ENCODE results near the gene MRPL51. TPM values are rescaled to one million over a fixed set of nuclear protein-coding genes. Genes with fewer than 3 reads are reported as not detected.

The MRPL51 gene
- total RNA-seq, 2 donors from 2014 or later = 36.6 to 42.2 TPM

Other genes with a start within 250 kb of the MRPL51 start
- not detected for gene PLEKHG6, start 182.6 kb downstream of the MRPL51 start, total RNA-seq
- gene TNFRSF1A, start 151.2 kb downstream of the MRPL51 start, total RNA-seq = 10 to 100 TPM; 22.4 to 23.0 TPM
- 1 to 10 TPM; 2.1 to 2.8 TPM for gene SCNN1A, start 117.7 kb downstream of the MRPL51 start, total RNA-seq
- 1 to 10 TPM in 1 of 2 donors, under 1 TPM in 1; 0.47 to 1.4 TPM for gene LTBR, start 109.1 kb downstream of the MRPL51 start, total RNA-seq
- gene CD27, start 48.3 kb downstream of the MRPL51 start, total RNA-seq = 10 to 100 TPM; 66.7 to 76.1 TPM
- 10 to 100 TPM; 19.6 to 23.1 TPM for gene TAPBPL, start 41.2 kb downstream of the MRPL51 start, total RNA-seq
- 10 to 100 TPM; 33.1 to 38.5 TPM for gene VAMP1, start 22.6 kb downstream of the MRPL51 start, total RNA-seq
- gene NCAPD2, start 840 bp upstream of the MRPL51 start, total RNA-seq = 10 to 100 TPM; 16.9 to 24.3 TPM
- 100 to 1,000 TPM; 640 to 695 TPM for gene GAPDH, start 41.3 kb upstream of the MRPL51 start, total RNA-seq
- 10 to 100 TPM; 29.3 to 37.3 TPM for gene IFFO1, start 62.8 kb upstream of the MRPL51 start, total RNA-seq
- 100 to 1,000 TPM in 1 of 2 donors, 10 to 100 TPM in 1; 90.0 to 122 TPM for gene NOP2, start 75.0 kb upstream of the MRPL51 start, total RNA-seq
- 100 to 1,000 TPM; 461 to 574 TPM for gene CHD4, start 114.1 kb upstream of the MRPL51 start, total RNA-seq
- 1 to 10 TPM; 2.9 to 8.1 TPM for gene LPAR5, start 142.7 kb upstream of the MRPL51 start, total RNA-seq
- gene ACRBP, start 154.2 kb upstream of the MRPL51 start, total RNA-seq = 10 to 100 TPM in 1 of 2 donors, 1 to 10 TPM in 1; 3.4 to 90.0 TPM
- 10 to 100 TPM; 28.1 to 29.3 TPM for gene ING4, start 169.9 kb upstream of the MRPL51 start, total RNA-seq
- 10 to 100 TPM; 62.9 to 66.3 TPM for gene ZNF384, start 196.1 kb upstream of the MRPL51 start, total RNA-seq
- 1 to 10 TPM; 1.3 to 1.9 TPM for gene PIANP, start 207.6 kb upstream of the MRPL51 start, total RNA-seq
- 10 to 100 TPM; 13.9 to 17.9 TPM for gene COPS7A, start 230.8 kb upstream of the MRPL51 start, total RNA-seq

Data from T-helper 17 cell (primary cell).